HL-60 (cell line): ENCODE measurements around the gene FOXA2.

ENCODE experiments used
- DNase-seq, 2 experiments: peaks; one replicate each; pipeline ENCODE4 v3.0.0-alpha.2; 2010 to 2020; ENCODE audit warnings: low read depth in 1 of 2, low spot score in 1 of 2
- H3K27ac ChIP-seq: fragments of 250-450 bp; sonication (Bioruptor Pico); replicated peaks from 2 replicates; pipeline ENCODE4 v1.5.1; 2020; ENCODE audit warnings: mild to moderate bottlenecking, moderate library complexity
- H3K27me3 ChIP-seq: fragments of 250-450 bp; sonication (Bioruptor Pico); 2 replicates; pipeline ENCODE4 v1.5.1; 2021; ENCODE audit warnings: mild to moderate bottlenecking, moderate library complexity; ENCODE audit not compliant: insufficient read depth, poor library complexity, severe bottlenecking
- H3K4me3 ChIP-seq: replicated peaks from 2 replicates; pipeline ENCODE4 v1.5.1; 2011; ENCODE audit warnings: mild to moderate bottlenecking, control low read depth, low read length; ENCODE audit not compliant: insufficient read depth
- GABPA ChIP-seq: IDR thresholded peaks from 2 replicates; pipeline ENCODE4 v1.6.1; 2012; ENCODE audit warnings: low read depth
- POLR2AphosphoS5 ChIP-seq: IDR thresholded peaks from 2 replicates; pipeline ENCODE4 v1.6.1; 2012; ENCODE audit warnings: low read depth
- REST ChIP-seq: IDR thresholded peaks from 2 replicates; pipeline ENCODE4 v1.6.1; 2012; ENCODE audit warnings: low read depth; ENCODE audit not compliant: insufficient replicate concordance
- SPI1 ChIP-seq: IDR thresholded peaks from 2 replicates; pipeline ENCODE4 v1.6.1; 2012; ENCODE audit warnings: low read depth, mild to moderate bottlenecking, borderline replicate concordance
- TF ChIP-seq, protein P1 (sequence below): IDR thresholded peaks from one replicate; pipeline ENCODE4 v1.5.1; 2011; ENCODE audit warnings: low read length, control low read depth, inconsistent platforms; ENCODE audit not compliant: insufficient read depth

FOXA2 gene

GRCh38 chr20:22535483-22535882 is 48.9 kb downstream of the FOXA2 start:
- TF ChIP-seq, protein P1, sequence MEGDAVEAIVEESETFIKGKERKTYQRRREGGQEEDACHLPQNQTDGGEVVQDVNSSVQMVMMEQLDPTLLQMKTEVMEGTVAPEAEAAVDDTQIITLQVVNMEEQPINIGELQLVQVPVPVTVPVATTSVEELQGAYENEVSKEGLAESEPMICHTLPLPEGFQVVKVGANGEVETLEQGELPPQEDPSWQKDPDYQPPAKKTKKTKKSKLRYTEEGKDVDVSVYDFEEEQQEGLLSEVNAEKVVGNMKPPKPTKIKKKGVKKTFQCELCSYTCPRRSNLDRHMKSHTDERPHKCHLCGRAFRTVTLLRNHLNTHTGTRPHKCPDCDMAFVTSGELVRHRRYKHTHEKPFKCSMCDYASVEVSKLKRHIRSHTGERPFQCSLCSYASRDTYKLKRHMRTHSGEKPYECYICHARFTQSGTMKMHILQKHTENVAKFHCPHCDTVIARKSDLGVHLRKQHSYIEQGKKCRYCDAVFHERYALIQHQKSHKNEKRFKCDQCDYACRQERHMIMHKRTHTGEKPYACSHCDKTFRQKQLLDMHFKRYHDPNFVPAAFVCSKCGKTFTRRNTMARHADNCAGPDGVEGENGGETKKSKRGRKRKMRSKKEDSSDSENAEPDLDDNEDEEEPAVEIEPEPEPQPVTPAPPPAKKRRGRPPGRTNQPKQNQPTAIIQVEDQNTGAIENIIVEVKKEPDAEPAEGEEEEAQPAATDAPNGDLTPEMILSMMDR, result no peak
- TF ChIP-seq POLR2AphosphoS5 (no peak), GABPA (no peak), SPI1 (no peak), REST (no peak)

DNA sequence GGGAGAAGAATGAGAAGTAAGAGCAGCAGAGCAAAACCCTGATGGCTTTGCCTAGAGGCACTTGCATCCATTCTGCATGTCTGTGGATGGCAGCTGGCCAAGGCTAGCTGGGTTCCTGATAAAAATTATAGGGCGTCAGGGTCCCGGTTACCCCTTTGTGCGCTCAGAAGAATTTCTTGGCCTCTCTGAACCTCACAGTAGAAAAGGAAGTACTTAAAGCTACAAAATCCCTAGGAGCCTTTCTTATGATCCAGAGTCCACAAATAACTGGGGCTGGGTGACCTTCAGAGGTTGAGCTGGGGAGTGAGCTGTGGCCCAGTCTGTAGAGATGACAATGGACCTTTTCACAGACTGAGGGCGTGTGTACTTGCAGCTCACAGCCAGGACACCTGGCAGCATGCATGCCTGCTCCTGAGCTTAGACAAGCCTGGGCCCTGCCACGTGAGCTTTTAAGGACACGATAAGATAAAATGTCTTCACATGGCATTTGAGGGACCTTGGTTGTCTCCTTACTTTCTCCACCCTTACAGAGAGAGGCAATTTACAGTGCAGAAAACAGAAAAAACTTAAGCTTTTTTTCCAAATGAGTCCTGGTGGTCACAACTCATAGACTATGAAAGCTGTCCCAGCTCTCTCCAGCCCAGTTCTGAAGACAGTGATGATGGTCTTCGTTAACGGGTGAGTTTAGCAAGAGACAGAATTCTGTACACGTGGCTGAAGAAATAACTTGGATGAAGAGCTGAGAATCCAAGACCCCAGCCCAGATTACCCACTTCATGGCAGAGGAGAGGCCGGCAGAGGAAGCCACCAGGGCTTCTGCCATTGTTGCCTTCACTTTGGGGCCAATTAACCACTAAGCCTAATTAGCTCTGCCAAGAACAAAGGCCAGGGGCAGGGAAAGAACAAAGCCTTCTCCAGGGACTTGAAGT is 50.3 kb downstream of the FOXA2 start:
- H3K4me3 ChIP-seq, result no peak overlapping the region
- peaks cover 5% of the 10 kb centered on the region for H3K27me3 ChIP-seq
- TF ChIP-seq, protein P1, result no peak
- TF ChIP-seq SPI1 (no peak), POLR2AphosphoS5 (no peak), REST (no peak), GABPA (no peak)
- DNase-seq, result no peak
- H3K27ac ChIP-seq, result no peak overlapping the region

More at GRCh38 chr20:22535483-22535882, 48.9 kb downstream of the FOXA2 start:
- H3K4me3 ChIP-seq, result no peak overlapping the region
- H3K27me3 ChIP-seq, result peaks cover 1% of the 10 kb centered on the region
- DNase-seq, result no peak
- no peak overlapping the region for H3K27ac ChIP-seq

DNA sequence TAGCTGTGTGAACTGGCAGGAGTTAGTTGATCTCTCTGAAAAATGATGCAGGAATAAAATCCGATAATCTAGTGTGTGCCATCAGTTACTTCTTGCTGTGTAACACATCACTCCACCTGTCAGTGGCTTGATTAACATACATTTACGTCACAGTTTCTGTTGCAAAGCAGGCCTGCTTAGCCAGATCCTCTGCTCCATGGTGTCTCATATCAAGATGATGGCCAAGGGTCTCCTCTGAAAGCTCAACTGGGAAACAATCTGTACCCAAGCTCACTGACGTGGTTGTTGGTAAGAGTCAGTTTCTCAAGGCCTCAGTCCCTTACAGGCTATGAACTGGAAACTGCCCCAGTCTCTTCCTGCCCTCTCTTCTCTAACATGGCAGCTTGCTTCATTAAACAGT is 51.8 kb downstream of the FOXA2 start:
- no peak overlapping the region for H3K4me3 ChIP-seq
- H3K27ac ChIP-seq, result no peak overlapping the region
- no peak for DNase-seq
- TF ChIP-seq GABPA (no peak), REST (no peak), SPI1 (no peak)
- TF ChIP-seq, protein P1, result no peak
- peaks cover 5% of the 10 kb centered on the region for H3K27me3 ChIP-seq
